Type B pancreatic cell (in vitro differentiated cells): Measurements from ENCODE around the gene LGALS1. TPM values are rescaled to one million over a fixed set of nuclear protein-coding genes. Genes with fewer than 3 reads are reported as not detected.

Experiments used
- DNase-seq: peaks from one replicate; pipeline ENCODE4 v3.0.0; 2021; ENCODE audit warnings: mixed read lengths; ENCODE audit not compliant: unreplicated experiment; ENCODE audit errors: extremely low spot score
- H3K27ac Mint-ChIP-seq: 2 replicates; pipeline ENCODE4 v1.8.0; 2021; ENCODE audit warnings: mild to moderate bottlenecking, mixed read lengths
- H3K27me3 Mint-ChIP-seq: 2 replicates; pipeline ENCODE4 v1.8.0; 2021; ENCODE audit warnings: mixed read lengths
- H3K36me3 Mint-ChIP-seq: 2 replicates; pipeline ENCODE4 v1.8.0; 2021; ENCODE audit warnings: mixed read lengths
- H3K4me1 Mint-ChIP-seq: one replicate; pipeline ENCODE4 v1.8.0; 2021; ENCODE audit warnings: mixed read lengths; ENCODE audit not compliant: unreplicated experiment
- H3K4me3 Mint-ChIP-seq: 2 replicates; pipeline ENCODE4 v1.8.0; 2021; ENCODE audit warnings: mild to moderate bottlenecking, mixed read lengths
- H3K9me3 Mint-ChIP-seq: 2 replicates; pipeline ENCODE4 v1.8.0; 2021; ENCODE audit warnings: mixed read lengths
- CTCF ChIP-seq: fragments of 200-600 bp; sonication (generic); conservative IDR thresholded peaks from 2 replicates; pipeline ENCODE4 v1.5.0; 2021; ENCODE audit warnings: antibody characterized with exemption, mild to moderate bottlenecking
- total RNA-seq: library from RNA; stranded (reverse); gene quantifications from 2 replicates; pipeline ENCODE4 v1.2.1, GENCODE V29; 2021; ENCODE audit warnings: low replicate concordance

The LGALS1 gene
- total RNA-seq, 1 donor from 2014 or later = 235 TPM

GRCh38 chr22:37636186-37636948 lies 39.1 kb upstream of the LGALS1 start:
- Mint-ChIP-seq H3K36me3 (no peaks in the 10 kb centered on the region), H3K4me3 (peak overlapping the region; percentile 17), H3K9me3 (no peaks in the 10 kb centered on the region), H3K27me3 (no peaks in the 10 kb centered on the region), H3K27ac (no peak overlapping the region), H3K4me1 (peaks cover 17% of the 10 kb centered on the region)
- peak; percentile 49 for TF ChIP-seq CTCF
- no peak for DNase-seq

- no peaks in the 10 kb centered on the region for H3K9me3 Mint-ChIP-seq
- H3K36me3 Mint-ChIP-seq = no peaks in the 10 kb centered on the region
- H3K4me3 Mint-ChIP-seq = no peak overlapping the region
- no peak for DNase-seq
- H3K27ac Mint-ChIP-seq = no peak overlapping the region
- H3K4me1 Mint-ChIP-seq = peaks cover 17% of the 10 kb centered on the region
- TF ChIP-seq CTCF = no peak
- H3K27me3 Mint-ChIP-seq = no peaks in the 10 kb centered on the region
These were observed 38.5 kb upstream of the LGALS1 start for GRCh38 chr22:37636949-37637273.

GRCh38 chr22:37638391-37639069 lies 36.9 kb upstream of the LGALS1 start:
- peaks cover 22% of the 10 kb centered on the region for H3K4me1 Mint-ChIP-seq
- H3K4me3 Mint-ChIP-seq = peak overlapping the region; percentile 91
- TF ChIP-seq CTCF = no peak
- H3K36me3 Mint-ChIP-seq = no peaks in the 10 kb centered on the region
- no peak for DNase-seq
- H3K27ac Mint-ChIP-seq = peak overlapping the region; percentile 84
- no peaks in the 10 kb centered on the region for H3K27me3 Mint-ChIP-seq
- H3K9me3 Mint-ChIP-seq = no peaks in the 10 kb centered on the region

- Mint-ChIP-seq H3K4me3 (peak within 1 kb of the TSS; percentile 91), H3K27ac (peak within 1 kb of the TSS; percentile 84)
- TF ChIP-seq CTCF = no peak
These were observed 36.2 kb upstream of the LGALS1 start, which contains the start of gene SH3BP1 for GRCh38 chr22:37639070-37639760. Gene SH3BP1 (plus strand): TSS chr22:37639669. CDS start chr22:37639788, 119 bp downstream.

GRCh38 chr22:37639771-37640590 lies 35.5 kb upstream of the LGALS1 start:
- H3K9me3 Mint-ChIP-seq = no peaks in the 10 kb centered on the region
- no peaks in the 10 kb centered on the region for H3K27me3 Mint-ChIP-seq
- H3K27ac Mint-ChIP-seq = peak overlapping the region; percentile 69
- peak overlapping the region; percentile 91 for H3K4me3 Mint-ChIP-seq
- DNase-seq = no peak
- H3K36me3 Mint-ChIP-seq = no peaks in the 10 kb centered on the region
- peaks cover 12% of the 10 kb centered on the region for H3K4me1 Mint-ChIP-seq
- no peak for TF ChIP-seq CTCF

More at GRCh38 chr22:37639070-37639760, 36.2 kb upstream of the LGALS1 start, which contains the start of gene SH3BP1:
- peaks cover 18% of the 10 kb centered on the region for H3K4me1 Mint-ChIP-seq
- peak; percentile 83 for DNase-seq
- no peaks in the 10 kb centered on the region for H3K36me3 Mint-ChIP-seq
- no peaks in the 10 kb centered on the region for H3K9me3 Mint-ChIP-seq
- no peaks in the 10 kb centered on the region for H3K27me3 Mint-ChIP-seq
